ENCODE measurements around the gene MUC16. TPM values are rescaled to one million over a fixed set of nuclear protein-coding genes. Genes with fewer than 3 reads are reported as not detected.
"Not testable (repeated sequence)": the region's sequence is repeated elsewhere in the genome, so short reads cannot be mapped to it uniquely, and the experiment has no call there.

Gene MUC16
- polyA plus RNA-seq (2012; ENCODE audit: missing spikeins): 0.04 TPM

DNA sequence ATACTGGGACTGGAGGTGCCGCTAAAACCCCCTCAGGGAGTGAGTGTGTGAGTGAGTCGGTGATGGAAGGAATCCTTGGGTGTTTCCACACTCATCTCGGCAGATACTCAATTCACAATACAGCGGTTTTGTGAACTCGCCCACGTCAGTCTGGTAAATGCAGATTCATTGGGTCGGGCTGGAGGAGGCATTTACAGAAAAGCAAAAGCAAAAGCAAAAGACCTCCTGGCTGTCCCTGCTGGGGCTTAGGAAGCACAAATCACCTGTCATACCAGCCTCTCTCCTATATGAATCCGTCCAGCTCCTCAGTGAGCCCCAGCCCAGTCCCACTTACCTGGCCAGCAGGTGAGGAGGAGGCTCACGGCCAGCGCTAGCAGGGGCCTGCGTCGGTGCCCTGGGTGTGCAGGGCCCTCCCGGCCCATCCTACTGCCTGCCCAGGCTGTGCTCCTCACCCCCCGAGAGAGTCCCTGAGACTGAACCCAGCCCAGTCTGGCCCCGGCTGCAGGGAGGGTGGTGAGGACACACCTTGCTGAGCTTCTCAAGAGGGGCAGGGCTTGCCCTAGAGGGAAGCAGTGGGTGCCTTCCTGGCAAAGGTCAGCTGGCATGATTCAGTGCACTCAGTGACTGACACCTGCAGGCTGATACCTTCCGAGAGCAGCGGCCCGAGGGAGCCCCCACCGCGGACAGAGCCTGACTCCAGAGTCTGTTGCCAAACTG, at the start of gene MUC16:
TSS of gene MUC16 (minus strand) at position 475 of the 717 bp plus-strand sequence.
- DNase-seq (ENCODE audit: insufficient read length) (no peak), FAIRE-seq (no peak)
- TF ChIP-seq TAF1 (IDR thresholded peaks at IDR 0.05; ENCODE audit: borderline replicate concordance, low read depth, low read length) (no peak), POLR2A (IDR thresholded peaks at IDR 0.05; ENCODE audit: low read depth, low read length) (no peak), POLR2AphosphoS5 (IDR thresholded peaks at IDR 0.05; ENCODE audit: low read depth, low read length) (no peak)

DNA sequence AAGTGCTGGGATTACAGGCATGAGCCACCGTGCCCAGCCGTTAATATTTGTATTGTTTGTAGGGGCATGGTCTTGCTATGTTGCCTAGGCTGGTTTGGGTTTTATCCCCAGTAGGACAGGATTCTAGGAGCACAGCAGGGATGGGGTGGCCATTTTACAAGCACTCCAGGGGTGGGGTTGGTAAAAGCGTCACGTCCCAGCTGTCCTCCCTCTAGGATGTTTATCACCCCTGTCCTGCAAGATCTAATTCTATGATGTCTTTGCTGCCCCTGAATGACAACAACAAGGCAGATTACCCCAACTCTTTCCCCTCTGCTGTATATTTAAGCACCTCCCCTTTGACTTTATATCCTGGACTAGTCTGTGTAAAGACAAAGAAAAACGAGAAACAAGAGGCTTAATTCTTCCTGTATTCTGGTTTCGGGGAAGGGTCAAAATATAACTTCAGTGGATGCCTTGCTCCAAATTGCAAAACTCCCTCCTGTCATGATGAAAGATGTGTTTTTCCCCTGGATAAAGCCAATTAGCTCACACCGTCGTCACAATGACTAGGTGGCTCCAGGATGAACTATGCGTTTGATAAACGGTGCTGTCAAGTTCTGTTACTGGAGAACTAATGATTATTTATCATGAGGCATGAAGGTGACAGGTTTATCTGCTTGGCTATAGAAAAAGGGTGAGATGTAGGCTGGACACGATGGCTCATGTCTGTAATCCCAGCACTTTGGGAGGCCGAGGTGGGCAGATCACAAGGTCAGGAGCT, 48.9 kb upstream of the MUC16 start:
- TF ChIP-seq POLR2A (IDR thresholded peaks at IDR 0.05; ENCODE audit: low read depth, low read length) (no peak), POLR2AphosphoS5 (IDR thresholded peaks at IDR 0.05; ENCODE audit: low read depth, low read length) (no peak), TAF1 (IDR thresholded peaks at IDR 0.05; ENCODE audit: borderline replicate concordance, low read depth, low read length) (no peak)
- FAIRE-seq (no peak), DNase-seq (ENCODE audit: insufficient read length) (no peak)

DNA sequence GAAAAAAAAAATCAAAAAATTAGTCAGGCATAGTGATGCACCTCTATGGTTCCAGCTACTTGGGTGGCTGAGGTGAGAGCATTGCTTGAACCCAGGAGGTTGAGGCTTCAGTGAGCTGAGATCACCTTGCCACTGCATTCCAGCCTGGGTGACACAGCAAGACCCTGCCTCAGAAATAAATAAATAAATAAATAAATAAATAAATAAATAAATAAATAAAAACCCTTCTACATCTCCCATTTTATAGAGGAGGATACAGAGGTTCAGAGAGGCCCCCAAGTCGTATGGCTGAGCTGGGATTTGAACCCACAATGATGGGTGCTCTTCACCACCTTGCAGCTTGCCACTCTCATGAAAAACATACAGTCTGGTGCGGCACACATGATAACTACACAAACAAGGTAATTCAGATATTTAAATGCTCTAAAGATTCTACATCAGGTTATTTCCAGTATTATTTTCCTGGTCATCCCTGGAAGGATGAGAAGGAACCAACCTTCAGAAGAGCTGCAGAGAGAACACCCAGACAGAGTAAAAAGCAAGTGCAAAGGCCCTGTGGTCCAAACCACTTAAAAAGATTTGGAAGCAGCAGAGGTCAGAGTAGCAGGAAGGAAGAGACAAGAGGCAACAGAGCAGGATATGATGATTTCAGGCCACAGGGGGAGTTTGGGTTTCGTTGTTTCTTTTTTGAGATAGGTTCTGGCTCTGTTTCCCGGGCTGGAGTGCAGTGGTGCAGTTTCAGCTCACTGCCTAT, 47.5 kb upstream of the MUC16 start:
- DNase-seq (ENCODE audit: insufficient read length) (no peak), FAIRE-seq (no peak)
- no peak for TF ChIP-seq TAF1 (IDR thresholded peaks at IDR 0.05; ENCODE audit: borderline replicate concordance, low read depth, low read length)
- no peak for TF ChIP-seq POLR2AphosphoS5 (IDR thresholded peaks at IDR 0.05; ENCODE audit: low read depth, low read length)
- TF ChIP-seq POLR2A (IDR thresholded peaks at IDR 0.05; ENCODE audit: low read depth, low read length): no peak

GRCh38 chr19:9056131-9056530, 45.9 kb upstream of the MUC16 start:
- FAIRE-seq; DNase-seq (ENCODE audit: insufficient read length): not testable (repeated sequence)

- TF ChIP-seq TAF1 (IDR thresholded peaks at IDR 0.05; ENCODE audit: borderline replicate concordance, low read depth, low read length) (no peak), POLR2AphosphoS5 (IDR thresholded peaks at IDR 0.05; ENCODE audit: low read depth, low read length) (no peak), POLR2A (IDR thresholded peaks at IDR 0.05; ENCODE audit: low read depth, low read length) (no peak)
- no peak for DNase-seq (ENCODE audit: insufficient read length)
- no peak for FAIRE-seq
These were observed 44.6 kb upstream of the MUC16 start for GRCh38 chr19:9054765-9055164.

DNA sequence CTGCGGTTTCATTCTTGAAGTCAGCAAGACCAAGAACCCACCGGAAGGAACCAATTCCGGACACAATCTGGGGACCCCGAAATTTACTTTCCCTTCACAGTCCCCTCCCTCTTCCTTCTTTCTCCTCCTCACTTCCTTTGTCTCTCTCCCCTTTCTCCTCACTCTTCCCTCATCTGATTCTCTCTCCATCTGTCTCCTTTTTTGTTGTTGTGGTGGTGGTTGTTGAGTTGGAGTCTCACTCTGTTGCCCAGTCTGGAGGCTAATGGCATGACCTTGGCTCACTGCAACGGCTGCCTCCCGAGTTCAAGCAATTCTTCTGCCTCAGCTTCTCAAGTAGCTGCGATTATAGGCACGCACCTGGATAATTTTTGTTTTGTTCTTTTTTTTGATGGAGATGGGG, 44.0 kb upstream of the MUC16 start:
- DNase-seq (ENCODE audit: insufficient read length) (no peak), FAIRE-seq (no peak)
- TF ChIP-seq POLR2AphosphoS5 (IDR thresholded peaks at IDR 0.05; ENCODE audit: low read depth, low read length): no peak

DNA sequence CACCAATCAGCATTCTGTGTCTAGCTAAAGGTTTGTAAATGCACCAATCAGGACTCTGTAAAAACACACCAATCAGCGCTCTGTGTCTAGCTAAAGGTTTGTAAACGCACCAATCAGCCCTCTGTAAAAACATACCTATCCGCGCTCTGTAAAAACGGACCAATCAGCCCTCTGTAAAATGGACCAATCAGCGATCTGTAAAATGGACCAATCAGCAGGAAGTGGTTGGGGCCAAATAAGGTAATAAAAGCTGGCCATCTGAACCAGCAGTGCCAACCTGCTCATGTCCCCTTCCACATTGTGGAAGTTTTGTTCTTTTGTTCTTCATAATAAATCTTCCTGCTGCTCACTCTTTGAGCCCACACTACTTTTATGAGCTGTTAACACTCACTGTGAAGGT, 43.5 kb upstream of the MUC16 start:
- not testable (repeated sequence) for DNase-seq (ENCODE audit: insufficient read length); FAIRE-seq

GRCh38 chr19:9052894-9053293, 42.7 kb upstream of the MUC16 start:
- DNase-seq (ENCODE audit: insufficient read length) (no peak), FAIRE-seq (no peak)
- TF ChIP-seq TAF1 (IDR thresholded peaks at IDR 0.05; ENCODE audit: borderline replicate concordance, low read depth, low read length) (no peak), POLR2AphosphoS5 (IDR thresholded peaks at IDR 0.05; ENCODE audit: low read depth, low read length) (no peak), POLR2A (IDR thresholded peaks at IDR 0.05; ENCODE audit: low read depth, low read length) (no peak)

DNA sequence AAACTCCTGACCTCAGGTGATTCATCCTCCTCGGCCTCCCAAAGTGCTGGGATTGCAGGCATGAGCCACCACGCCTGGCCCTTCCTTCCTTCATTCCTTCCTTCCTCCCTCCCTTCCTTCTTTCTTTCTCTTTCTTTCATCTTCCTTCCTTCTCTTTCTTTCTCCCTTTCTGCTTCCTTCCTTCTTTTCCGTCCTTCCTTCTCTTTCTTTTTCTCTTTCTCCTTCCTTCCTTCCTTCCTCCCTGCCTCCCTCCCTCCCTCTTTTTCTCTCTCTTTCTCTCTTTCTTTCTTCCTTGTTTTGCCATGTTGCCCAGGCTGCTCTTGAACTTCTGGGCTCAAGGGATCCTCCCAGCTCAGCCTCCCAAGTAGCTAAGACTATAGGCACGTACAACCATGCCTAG, 36.5 kb upstream of the MUC16 start:
- FAIRE-seq (no peak), DNase-seq (ENCODE audit: insufficient read length) (no peak)
- TF ChIP-seq POLR2AphosphoS5 (IDR thresholded peaks at IDR 0.05; ENCODE audit: low read depth, low read length) (no peak), TAF1 (IDR thresholded peaks at IDR 0.05; ENCODE audit: borderline replicate concordance, low read depth, low read length) (no peak), POLR2A (IDR thresholded peaks at IDR 0.05; ENCODE audit: low read depth, low read length) (no peak)

DNA sequence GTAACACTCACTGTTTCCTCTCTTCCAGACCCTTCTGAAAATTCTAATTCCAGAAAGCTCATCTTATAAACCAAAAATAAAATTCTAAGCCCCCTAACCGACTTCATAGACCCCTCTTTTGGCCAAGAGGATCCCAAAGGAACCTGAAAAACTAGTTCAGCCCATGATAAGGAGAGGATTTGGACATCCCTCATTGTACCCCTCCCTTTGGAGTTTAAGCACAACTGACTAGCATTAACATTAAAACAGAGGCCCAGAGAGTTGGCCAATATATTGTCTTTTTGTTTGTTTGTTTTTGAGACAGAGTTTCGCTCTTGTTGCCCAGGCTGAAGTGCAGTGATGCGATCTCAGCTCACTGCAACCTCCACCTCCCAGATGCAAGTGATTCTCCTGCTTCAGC, 34.2 kb upstream of the MUC16 start:
- FAIRE-seq: no peak
- TF ChIP-seq POLR2AphosphoS5 (IDR thresholded peaks at IDR 0.05; ENCODE audit: low read depth, low read length) (no peak), POLR2A (IDR thresholded peaks at IDR 0.05; ENCODE audit: low read depth, low read length) (no peak), TAF1 (IDR thresholded peaks at IDR 0.05; ENCODE audit: borderline replicate concordance, low read depth, low read length) (no peak)
- DNase-seq (ENCODE audit: insufficient read length): no peak

DNA sequence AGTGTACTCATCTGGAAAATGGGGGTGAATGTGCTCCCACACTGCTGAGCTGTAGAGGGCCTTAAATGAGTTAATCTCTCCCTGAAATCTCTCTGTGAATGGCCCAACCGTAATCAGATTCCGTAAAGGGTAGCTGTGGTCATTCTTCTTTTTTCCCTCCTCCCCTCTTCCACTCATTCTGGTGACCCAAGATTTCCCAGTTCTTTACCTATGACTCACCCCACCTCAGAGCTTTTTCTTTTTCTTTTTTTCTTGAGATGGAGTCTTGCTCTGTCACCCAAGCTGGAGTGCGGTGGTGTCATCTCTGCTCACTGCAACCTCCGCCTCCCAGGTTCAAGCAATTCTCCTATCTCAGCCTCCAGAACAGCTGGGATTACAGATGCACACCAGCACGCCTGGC, 33.3 kb upstream of the MUC16 start:
- DNase-seq (ENCODE audit: insufficient read length): no peak
- no peak for FAIRE-seq
- no peak for TF ChIP-seq POLR2A (IDR thresholded peaks at IDR 0.05; ENCODE audit: low read depth, low read length)
- TF ChIP-seq POLR2AphosphoS5 (IDR thresholded peaks at IDR 0.05; ENCODE audit: low read depth, low read length): no peak
- no peak for TF ChIP-seq TAF1 (IDR thresholded peaks at IDR 0.05; ENCODE audit: borderline replicate concordance, low read depth, low read length)

GRCh38 chr19:9041023-9041422, 30.8 kb upstream of the MUC16 start:
- DNase-seq (ENCODE audit: insufficient read length): no peak
- no peak for FAIRE-seq
- TF ChIP-seq POLR2AphosphoS5 (IDR thresholded peaks at IDR 0.05; ENCODE audit: low read depth, low read length) (no peak), TAF1 (IDR thresholded peaks at IDR 0.05; ENCODE audit: borderline replicate concordance, low read depth, low read length) (no peak), POLR2A (IDR thresholded peaks at IDR 0.05; ENCODE audit: low read depth, low read length) (no peak)

All from GM12892 (cell line).